HL-60 (cell line): ENCODE measurements around the gene PPP1R9A.

Source experiments
- DNase-seq, 2 experiments: peaks; one replicate each; pipeline ENCODE4 v3.0.0-alpha.2; 2010 to 2020; ENCODE audit warnings: low read depth in 1 of 2, low spot score in 1 of 2
- H3K27ac ChIP-seq: fragments of 250-450 bp; sonication (Bioruptor Pico); replicated peaks from 2 replicates; pipeline ENCODE4 v1.5.1; 2020; ENCODE audit warnings: mild to moderate bottlenecking, moderate library complexity
- H3K27me3 ChIP-seq: fragments of 250-450 bp; sonication (Bioruptor Pico); 2 replicates; pipeline ENCODE4 v1.5.1; 2021; ENCODE audit warnings: mild to moderate bottlenecking, moderate library complexity; ENCODE audit not compliant: insufficient read depth, poor library complexity, severe bottlenecking
- H3K4me3 ChIP-seq: replicated peaks from 2 replicates; pipeline ENCODE4 v1.5.1; 2011; ENCODE audit warnings: mild to moderate bottlenecking, control low read depth, low read length; ENCODE audit not compliant: insufficient read depth
- GABPA ChIP-seq: IDR thresholded peaks from 2 replicates; pipeline ENCODE4 v1.6.1; 2012; ENCODE audit warnings: low read depth
- POLR2AphosphoS5 ChIP-seq: IDR thresholded peaks from 2 replicates; pipeline ENCODE4 v1.6.1; 2012; ENCODE audit warnings: low read depth
- SPI1 ChIP-seq: IDR thresholded peaks from 2 replicates; pipeline ENCODE4 v1.6.1; 2012; ENCODE audit warnings: low read depth, mild to moderate bottlenecking, borderline replicate concordance
- TF ChIP-seq, protein P1 (sequence below): IDR thresholded peaks from 2 replicates; pipeline ENCODE4 v1.6.1; 2012; ENCODE audit warnings: low read depth; ENCODE audit not compliant: insufficient replicate concordance
- TF ChIP-seq, protein P2 (sequence below): IDR thresholded peaks from one replicate; pipeline ENCODE4 v1.5.1; 2011; ENCODE audit warnings: low read length, control low read depth, inconsistent platforms; ENCODE audit not compliant: insufficient read depth

The PPP1R9A gene

GRCh38 chr7:95209276-95209675 is 301.9 kb downstream of the PPP1R9A start:
- TF ChIP-seq, protein P1, sequence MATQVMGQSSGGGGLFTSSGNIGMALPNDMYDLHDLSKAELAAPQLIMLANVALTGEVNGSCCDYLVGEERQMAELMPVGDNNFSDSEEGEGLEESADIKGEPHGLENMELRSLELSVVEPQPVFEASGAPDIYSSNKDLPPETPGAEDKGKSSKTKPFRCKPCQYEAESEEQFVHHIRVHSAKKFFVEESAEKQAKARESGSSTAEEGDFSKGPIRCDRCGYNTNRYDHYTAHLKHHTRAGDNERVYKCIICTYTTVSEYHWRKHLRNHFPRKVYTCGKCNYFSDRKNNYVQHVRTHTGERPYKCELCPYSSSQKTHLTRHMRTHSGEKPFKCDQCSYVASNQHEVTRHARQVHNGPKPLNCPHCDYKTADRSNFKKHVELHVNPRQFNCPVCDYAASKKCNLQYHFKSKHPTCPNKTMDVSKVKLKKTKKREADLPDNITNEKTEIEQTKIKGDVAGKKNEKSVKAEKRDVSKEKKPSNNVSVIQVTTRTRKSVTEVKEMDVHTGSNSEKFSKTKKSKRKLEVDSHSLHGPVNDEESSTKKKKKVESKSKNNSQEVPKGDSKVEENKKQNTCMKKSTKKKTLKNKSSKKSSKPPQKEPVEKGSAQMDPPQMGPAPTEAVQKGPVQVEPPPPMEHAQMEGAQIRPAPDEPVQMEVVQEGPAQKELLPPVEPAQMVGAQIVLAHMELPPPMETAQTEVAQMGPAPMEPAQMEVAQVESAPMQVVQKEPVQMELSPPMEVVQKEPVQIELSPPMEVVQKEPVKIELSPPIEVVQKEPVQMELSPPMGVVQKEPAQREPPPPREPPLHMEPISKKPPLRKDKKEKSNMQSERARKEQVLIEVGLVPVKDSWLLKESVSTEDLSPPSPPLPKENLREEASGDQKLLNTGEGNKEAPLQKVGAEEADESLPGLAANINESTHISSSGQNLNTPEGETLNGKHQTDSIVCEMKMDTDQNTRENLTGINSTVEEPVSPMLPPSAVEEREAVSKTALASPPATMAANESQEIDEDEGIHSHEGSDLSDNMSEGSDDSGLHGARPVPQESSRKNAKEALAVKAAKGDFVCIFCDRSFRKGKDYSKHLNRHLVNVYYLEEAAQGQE, result no peak
- TF ChIP-seq POLR2AphosphoS5 (no peak), SPI1 (no peak), GABPA (no peak)
- Histone ChIP-seq H3K27me3 (no peaks in the 10 kb centered on the region), H3K27ac (no peak overlapping the region)

GRCh38 chr7:95209788-95210187 is 302.4 kb downstream of the PPP1R9A start:
- Histone ChIP-seq H3K27ac (no peak overlapping the region), H3K27me3 (no peaks in the 10 kb centered on the region), H3K4me3 (no peak overlapping the region)
- TF ChIP-seq, protein P2, sequence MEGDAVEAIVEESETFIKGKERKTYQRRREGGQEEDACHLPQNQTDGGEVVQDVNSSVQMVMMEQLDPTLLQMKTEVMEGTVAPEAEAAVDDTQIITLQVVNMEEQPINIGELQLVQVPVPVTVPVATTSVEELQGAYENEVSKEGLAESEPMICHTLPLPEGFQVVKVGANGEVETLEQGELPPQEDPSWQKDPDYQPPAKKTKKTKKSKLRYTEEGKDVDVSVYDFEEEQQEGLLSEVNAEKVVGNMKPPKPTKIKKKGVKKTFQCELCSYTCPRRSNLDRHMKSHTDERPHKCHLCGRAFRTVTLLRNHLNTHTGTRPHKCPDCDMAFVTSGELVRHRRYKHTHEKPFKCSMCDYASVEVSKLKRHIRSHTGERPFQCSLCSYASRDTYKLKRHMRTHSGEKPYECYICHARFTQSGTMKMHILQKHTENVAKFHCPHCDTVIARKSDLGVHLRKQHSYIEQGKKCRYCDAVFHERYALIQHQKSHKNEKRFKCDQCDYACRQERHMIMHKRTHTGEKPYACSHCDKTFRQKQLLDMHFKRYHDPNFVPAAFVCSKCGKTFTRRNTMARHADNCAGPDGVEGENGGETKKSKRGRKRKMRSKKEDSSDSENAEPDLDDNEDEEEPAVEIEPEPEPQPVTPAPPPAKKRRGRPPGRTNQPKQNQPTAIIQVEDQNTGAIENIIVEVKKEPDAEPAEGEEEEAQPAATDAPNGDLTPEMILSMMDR, result no peak
- TF ChIP-seq POLR2AphosphoS5 (no peak), SPI1 (no peak), GABPA (no peak)
- TF ChIP-seq, protein P1, result no peak
- DNase-seq, result no peak

More at GRCh38 chr7:95209276-95209675, 301.9 kb downstream of the PPP1R9A start:
- H3K4me3 ChIP-seq, result no peak overlapping the region
- no peak for DNase-seq

- H3K27ac ChIP-seq, result no peak overlapping the region
These were observed 305.8 kb downstream of the PPP1R9A start for GRCh38 chr7:95213148-95213547.

More at GRCh38 chr7:95213148-95213547, 305.8 kb downstream of the PPP1R9A start:
- DNase-seq, result no peak
- Histone ChIP-seq H3K27me3 (no peaks in the 10 kb centered on the region), H3K4me3 (no peak overlapping the region)
- no peak for TF ChIP-seq GABPA
- no peak for TF ChIP-seq SPI1
- TF ChIP-seq, protein P1, result no peak
- TF ChIP-seq, protein P2, result no peak
- TF ChIP-seq POLR2AphosphoS5, result no peak
